Activated T-helper 17 cell treated with anti-CD3 and anti-CD28 coated beads, Interleukin-2, amount 50 U/mL, for 72 hours (primary cell): Measurements from ENCODE around the gene FERMT3. TPM values are rescaled to one million over a fixed set of nuclear protein-coding genes. Genes with fewer than 3 reads are reported as not detected.

ENCODE experiments used
- ATAC-seq: fragments of 150-1000 bp; cut with Tn5 transposase; replicated peaks from 2 replicates; pipeline ENCODE4 v1.10.0; 2021; ENCODE audit warnings: mild to moderate bottlenecking, moderate library complexity
- H3K27ac Mint-ChIP-seq: one replicate; pipeline ENCODE4 v1.8.0; 2022; ENCODE audit warnings: mixed read lengths
- H3K27me3 Mint-ChIP-seq: one replicate; pipeline ENCODE4 v1.8.0; 2022; ENCODE audit warnings: mixed read lengths
- H3K36me3 Mint-ChIP-seq: one replicate; pipeline ENCODE4 v1.8.0; 2022; ENCODE audit warnings: low read depth, mild to moderate bottlenecking, mixed read lengths
- H3K4me1 Mint-ChIP-seq: one replicate; pipeline ENCODE4 v1.8.0; 2022; ENCODE audit warnings: mixed read lengths
- H3K4me3 Mint-ChIP-seq: one replicate; pipeline ENCODE4 v1.8.0; 2022; ENCODE audit warnings: mild to moderate bottlenecking, mixed read lengths
- H3K9me3 Mint-ChIP-seq: one replicate; pipeline ENCODE4 v1.8.0; 2022; ENCODE audit warnings: mixed read lengths
- total RNA-seq, 2 donors: library from RNA; stranded (reverse); gene quantifications; one replicate each; pipeline ENCODE4 v1.2.3, GENCODE V29; 2022

The FERMT3 gene
- total RNA-seq, 2 donors from 2014 or later, result 172 to 191 TPM

DNA sequence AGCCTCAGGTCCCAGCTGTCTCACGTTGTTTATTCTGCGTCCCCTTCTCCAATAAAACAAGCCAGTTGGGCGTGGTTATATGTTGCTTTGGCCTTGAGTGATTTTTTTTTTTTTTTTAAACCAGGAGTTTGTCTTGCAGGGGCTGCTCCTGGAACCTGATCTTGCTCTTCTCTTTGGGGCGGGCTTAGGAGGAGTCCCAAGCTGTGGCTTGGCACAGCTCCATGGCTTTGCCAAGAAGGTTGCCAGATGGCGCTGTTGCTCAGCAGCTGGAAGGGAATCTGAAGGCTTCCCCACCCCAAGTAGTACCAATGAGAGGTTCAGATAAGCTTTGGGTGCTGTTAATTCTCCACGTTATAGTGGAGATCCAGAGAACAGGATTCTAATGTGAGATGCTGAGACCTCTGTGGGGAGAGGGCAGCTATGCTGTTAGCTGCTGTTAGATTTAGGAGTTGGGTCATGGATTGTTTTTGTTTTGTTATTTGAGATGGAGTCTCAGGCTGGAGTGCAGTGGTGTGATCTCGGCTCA lies 2.0 kb upstream of the FERMT3 start:
- Mint-ChIP-seq H3K4me1 (peaks cover 10% of the 10 kb centered on the region), H3K36me3 (peaks cover 100% of the 10 kb centered on the region), H3K27ac (peak overlapping the region; percentile 47), H3K9me3 (no peaks in the 10 kb centered on the region), H3K27me3 (no peaks in the 10 kb centered on the region), H3K4me3 (peak overlapping the region; percentile 93)
- peak; percentile 38 for ATAC-seq

DNA sequence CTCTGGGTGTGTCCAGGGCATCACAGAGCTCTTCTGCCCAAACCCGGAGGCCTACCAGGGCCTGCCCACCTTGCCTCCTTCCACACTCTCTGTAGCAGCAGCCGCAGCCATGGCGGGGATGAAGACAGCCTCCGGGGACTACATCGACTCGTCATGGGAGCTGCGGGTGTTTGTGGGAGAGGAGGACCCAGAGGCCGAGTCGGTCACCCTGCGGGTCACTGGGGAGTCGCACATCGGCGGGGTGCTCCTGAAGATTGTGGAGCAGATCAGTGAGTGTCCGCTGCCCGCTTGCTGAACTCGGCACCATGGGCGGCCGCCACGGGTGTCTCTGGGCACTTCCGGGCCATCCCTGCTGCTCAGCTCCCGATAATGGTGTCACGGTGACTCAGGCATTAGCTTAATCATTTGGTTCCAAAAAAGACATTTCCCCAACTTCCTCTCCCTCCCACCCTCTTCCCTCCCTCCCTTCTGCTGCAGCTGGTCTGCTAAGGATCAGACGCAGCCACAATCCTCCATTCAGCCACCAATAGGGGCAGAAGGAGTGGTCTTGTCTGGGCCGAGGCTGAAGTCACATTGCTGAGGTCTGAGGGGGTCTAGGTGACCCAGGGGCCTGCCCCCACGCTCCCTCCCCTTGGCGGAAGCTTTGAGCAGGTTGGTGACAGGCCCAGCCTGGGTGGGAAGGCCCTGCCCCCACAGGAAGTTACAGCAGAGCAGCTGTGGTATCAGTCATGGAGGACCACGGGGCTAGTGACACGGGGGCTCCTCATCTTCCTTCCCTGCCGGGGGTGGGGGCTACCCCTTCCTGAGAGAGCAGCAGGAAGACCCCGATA lies 950 bp downstream of the FERMT3 start:
- peak; percentile 80 for ATAC-seq
- peaks cover 100% of the 10 kb centered on the region for H3K36me3 Mint-ChIP-seq
- H3K9me3 Mint-ChIP-seq, result no peaks in the 10 kb centered on the region
- H3K4me3 Mint-ChIP-seq, result peak overlapping the region; percentile 93
- H3K4me1 Mint-ChIP-seq, result peaks cover 19% of the 10 kb centered on the region
- H3K27ac Mint-ChIP-seq, result peak overlapping the region; percentile 98
- no peaks in the 10 kb centered on the region for H3K27me3 Mint-ChIP-seq

DNA sequence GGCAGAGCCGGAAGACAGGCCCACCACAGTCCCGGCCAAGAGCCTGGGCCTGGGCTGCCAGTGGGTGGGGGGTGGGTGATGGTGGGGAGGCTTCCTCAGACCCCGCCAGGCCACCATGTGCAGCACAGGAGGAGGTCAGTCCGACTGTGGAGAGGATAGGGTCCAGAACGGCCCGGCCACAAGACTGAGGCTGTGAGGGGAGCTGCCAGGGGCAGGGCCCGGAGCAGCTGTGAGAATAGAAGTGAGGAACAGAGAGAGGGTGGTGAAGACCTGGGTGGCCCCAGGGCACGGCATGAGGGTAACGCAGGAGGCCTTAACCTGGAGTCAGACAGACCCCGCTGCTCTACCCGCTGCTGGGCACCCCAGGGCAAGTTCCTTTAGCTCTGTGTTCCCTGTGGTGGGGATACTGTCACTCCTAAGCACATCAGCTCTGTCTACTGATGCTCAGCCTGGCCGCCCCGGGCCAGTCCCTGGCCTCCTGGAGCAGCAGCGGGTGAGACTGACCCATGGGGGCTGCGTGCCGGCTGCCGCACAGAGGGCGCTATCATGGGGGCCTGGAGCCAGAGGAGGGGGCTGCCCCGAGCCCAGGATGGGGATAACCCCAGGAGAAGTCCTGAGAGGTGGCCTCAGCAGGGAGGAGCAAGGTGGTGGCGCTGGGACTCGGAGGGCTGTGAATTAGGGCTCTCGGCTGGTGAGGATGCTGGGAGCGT lies 1.7 kb downstream of the FERMT3 start:
- Mint-ChIP-seq H3K36me3 (peaks cover 100% of the 10 kb centered on the region), H3K9me3 (no peaks in the 10 kb centered on the region), H3K4me1 (peaks cover 21% of the 10 kb centered on the region), H3K4me3 (peak overlapping the region; percentile 93), H3K27me3 (no peaks in the 10 kb centered on the region), H3K27ac (peak overlapping the region; percentile 98)
- ATAC-seq, result no peak

DNA sequence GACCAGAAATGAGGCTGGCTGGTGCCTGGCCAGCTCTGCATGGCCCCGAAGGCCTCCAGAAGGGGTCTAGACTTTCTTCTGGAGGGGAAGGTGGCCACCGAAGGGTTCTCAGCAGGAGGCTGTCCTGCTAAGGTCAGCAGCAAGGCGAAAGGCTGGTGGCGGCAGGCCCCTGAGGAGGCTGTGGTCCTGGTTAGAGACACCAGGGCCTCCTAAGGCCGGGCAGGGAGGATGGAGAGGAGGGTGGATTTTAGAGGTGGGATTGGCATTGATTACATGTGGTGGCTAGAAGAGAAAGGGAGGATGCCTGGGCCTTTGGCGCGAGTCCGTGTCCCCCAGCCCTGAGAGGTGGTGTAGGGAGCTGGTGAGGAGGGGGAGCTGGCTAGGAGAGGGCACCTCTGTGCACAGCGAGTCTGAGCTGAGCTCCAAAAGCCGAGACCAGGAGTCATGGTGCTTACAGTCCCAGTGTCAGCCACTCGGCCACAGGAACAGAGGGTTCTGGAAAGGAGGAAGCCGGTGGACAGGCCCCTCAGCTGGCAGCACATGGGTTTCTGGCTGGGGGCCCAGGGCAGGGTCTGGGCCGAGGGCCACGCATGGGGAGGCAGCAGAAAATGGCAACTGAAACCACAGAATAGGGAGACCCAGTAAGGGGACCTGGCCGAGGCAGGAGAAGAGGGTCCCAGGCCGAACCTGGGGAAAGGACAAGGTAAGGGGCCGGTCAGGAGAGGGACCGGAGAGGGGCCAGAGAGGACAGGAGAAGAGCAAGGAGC lies 2.5 kb downstream of the FERMT3 start:
- H3K4me3 Mint-ChIP-seq, result peak overlapping the region; percentile 93
- peak overlapping the region; percentile 98 for H3K27ac Mint-ChIP-seq
- H3K9me3 Mint-ChIP-seq, result no peaks in the 10 kb centered on the region
- H3K4me1 Mint-ChIP-seq, result peaks cover 23% of the 10 kb centered on the region
- H3K27me3 Mint-ChIP-seq, result no peaks in the 10 kb centered on the region
- no peak for ATAC-seq
- peaks cover 100% of the 10 kb centered on the region for H3K36me3 Mint-ChIP-seq

DNA sequence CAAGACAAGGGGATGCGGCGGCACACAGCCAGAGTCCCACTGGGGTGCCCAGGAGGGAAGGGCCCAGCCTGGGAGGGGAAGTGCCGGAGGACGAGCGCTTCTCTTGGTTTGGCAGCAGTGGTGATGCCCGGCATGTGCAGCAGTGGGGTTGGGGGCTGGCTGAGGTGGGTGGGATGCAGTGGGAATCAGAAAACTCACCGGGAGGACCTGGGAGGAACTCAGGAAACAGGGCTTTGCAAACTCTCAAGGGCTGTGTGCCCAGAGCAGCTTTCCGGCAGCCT lies 3.0 kb downstream of the FERMT3 start:
- Mint-ChIP-seq H3K36me3 (peaks cover 100% of the 10 kb centered on the region), H3K9me3 (no peaks in the 10 kb centered on the region), H3K4me1 (peaks cover 21% of the 10 kb centered on the region), H3K27ac (peak overlapping the region; percentile 98), H3K4me3 (peak overlapping the region; percentile 93), H3K27me3 (no peaks in the 10 kb centered on the region)
- no peak for ATAC-seq

DNA sequence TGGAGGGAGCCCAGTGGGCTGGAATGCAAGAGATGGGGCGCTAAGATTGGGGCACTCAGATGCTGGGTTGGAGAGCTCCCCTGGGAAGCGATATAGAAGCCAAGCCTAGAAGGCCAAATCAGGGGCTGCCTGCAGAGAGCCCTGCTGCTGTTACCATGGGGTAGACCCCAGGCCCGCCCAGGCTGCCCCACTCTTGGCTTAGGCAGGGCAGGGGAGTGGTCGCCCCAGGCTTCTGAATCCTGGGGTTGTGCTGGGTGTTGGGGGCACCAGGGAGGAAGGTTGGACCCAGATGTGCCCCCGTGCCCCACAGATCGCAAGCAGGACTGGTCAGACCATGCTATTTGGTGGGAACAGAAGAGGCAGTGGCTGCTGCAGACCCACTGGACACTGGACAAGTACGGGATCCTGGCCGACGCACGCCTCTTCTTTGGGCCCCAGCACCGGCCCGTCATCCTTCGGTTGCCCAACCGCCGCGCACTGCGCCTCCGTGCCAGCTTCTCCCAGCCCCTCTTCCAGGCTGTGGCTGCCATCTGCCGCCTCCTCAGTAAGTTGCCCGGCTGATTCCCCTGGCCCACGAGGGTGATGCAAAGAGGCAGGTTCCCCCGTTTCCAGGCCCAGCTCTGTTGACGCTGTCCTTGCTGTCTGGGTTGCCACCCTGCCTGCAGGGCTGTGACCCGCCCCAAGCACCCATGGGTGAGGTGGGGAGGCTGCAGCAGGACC lies 3.9 kb downstream of the FERMT3 start:
- Mint-ChIP-seq H3K9me3 (no peaks in the 10 kb centered on the region), H3K4me1 (peaks cover 24% of the 10 kb centered on the region), H3K36me3 (peaks cover 100% of the 10 kb centered on the region), H3K27ac (peak overlapping the region; percentile 98), H3K27me3 (no peaks in the 10 kb centered on the region), H3K4me3 (peak overlapping the region; percentile 93)
- no peak for ATAC-seq

DNA sequence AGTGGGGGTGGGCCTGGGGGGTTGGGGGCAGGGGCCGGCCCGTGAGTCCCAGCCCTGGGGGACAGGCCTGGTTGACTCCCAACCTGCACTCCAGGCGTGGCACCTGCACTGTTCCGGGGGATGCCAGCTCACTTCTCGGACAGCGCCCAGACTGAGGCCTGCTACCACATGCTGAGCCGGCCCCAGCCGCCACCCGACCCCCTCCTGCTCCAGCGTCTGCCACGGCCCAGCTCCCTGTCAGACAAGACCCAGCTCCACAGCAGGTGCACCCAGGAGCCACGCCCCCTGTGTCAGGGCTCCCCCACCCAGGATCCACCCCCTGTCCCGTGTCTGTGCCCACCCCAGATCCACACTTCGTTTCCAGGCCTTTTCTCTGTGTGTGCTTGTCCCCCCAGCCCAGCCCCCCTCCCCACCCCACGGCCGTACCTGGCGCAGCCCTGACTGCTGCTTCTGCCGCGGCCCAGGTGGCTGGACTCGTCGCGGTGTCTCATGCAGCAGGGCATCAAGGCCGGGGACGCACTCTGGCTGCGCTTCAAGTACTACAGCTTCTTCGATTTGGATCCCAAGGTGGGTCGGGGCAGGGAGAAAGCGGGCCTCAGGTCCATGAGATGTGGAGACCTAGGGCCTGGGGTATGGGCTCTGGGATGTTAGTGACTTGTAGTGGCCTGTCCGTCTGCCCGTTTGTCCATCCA lies 4.8 kb downstream of the FERMT3 start:
- peaks cover 24% of the 10 kb centered on the region for H3K4me1 Mint-ChIP-seq
- H3K27me3 Mint-ChIP-seq, result no peaks in the 10 kb centered on the region
- H3K4me3 Mint-ChIP-seq, result no peak overlapping the region
- peaks cover 100% of the 10 kb centered on the region for H3K36me3 Mint-ChIP-seq
- H3K27ac Mint-ChIP-seq, result peak overlapping the region; percentile 59
- H3K9me3 Mint-ChIP-seq, result no peaks in the 10 kb centered on the region
- no peak for ATAC-seq

DNA sequence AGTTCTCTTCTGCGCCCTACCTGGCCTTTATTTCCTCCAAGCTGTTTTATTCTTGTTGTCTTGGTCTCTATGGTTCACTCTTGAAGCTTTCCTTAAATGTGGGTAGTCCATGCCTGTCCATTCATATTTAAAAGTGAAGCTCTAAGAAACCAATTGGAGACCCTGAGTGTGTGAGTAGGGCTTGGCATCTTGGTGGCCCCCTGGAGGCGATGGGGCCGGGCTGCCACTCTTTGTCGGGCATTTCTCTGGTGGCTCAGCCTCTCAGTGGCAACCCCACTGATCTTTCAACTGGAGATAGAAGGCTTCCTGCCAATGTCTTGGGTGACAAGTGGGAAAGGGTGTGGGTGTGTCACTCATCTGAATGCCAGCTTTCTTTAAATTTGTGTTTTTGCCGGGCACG lies 10.4 kb downstream of the FERMT3 start:
- Mint-ChIP-seq H3K27ac (no peak overlapping the region), H3K9me3 (no peaks in the 10 kb centered on the region), H3K4me1 (peaks cover 20% of the 10 kb centered on the region), H3K27me3 (no peaks in the 10 kb centered on the region), H3K36me3 (peaks cover 99% of the 10 kb centered on the region), H3K4me3 (no peak overlapping the region)
- no peak for ATAC-seq

DNA sequence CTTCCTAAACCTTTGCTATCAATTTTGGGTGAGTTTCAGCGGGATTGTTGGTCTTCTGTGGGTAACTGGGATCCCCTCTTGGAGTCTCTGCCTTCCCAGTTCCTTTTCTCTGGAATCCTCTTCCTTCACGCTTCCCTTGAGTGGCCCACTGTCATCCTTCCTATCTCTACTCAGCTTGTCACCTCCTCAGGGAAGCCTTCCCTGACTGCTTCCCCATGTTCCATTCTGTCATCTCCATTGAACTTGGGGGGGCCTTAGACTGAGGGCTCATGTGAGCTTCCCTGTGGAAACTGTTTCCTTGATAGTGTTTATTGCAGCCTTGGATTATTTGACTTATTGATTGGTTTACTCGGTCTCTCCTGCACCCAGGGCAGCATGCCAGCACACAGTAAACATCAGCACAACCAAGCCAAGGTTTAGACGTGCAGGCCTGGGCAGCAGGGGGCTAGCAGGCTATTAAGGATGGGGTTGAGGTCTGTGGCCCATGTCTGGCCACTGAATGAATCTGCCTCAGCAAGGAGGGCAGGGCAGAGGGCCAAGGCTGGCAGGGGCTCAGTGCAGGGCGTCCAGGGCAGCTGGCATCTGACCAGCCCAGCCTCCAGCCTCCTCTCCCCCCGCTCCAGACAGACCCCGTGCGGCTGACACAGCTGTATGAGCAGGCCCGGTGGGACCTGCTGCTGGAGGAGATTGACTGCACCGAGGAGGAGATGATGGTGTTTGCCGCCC lies 12.3 kb downstream of the FERMT3 start:
- Mint-ChIP-seq H3K27me3 (no peaks in the 10 kb centered on the region), H3K36me3 (peaks cover 98% of the 10 kb centered on the region), H3K9me3 (no peaks in the 10 kb centered on the region), H3K4me1 (peaks cover 9% of the 10 kb centered on the region), H3K27ac (peak overlapping the region; percentile 63), H3K4me3 (no peak overlapping the region)
- ATAC-seq, result no peak

DNA sequence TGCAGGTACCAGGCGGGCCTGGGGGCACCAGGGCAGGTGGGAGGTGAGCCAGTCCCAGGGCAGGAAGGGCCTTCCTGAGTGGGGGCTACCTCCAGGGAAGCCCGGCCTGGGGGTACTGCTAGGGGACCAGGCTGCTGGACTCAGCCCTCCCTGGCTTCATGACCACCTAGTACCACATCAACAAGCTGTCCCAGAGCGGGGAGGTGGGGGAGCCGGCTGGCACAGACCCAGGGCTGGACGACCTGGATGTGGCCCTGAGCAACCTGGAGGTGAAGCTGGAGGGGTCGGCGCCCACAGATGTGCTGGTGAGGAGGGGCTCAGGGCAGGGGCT lies 12.8 kb downstream of the FERMT3 start:
- H3K9me3 Mint-ChIP-seq, result no peaks in the 10 kb centered on the region
- H3K27me3 Mint-ChIP-seq, result no peaks in the 10 kb centered on the region
- ATAC-seq, result no peak
- H3K27ac Mint-ChIP-seq, result no peak overlapping the region
- H3K36me3 Mint-ChIP-seq, result peaks cover 92% of the 10 kb centered on the region
- no peak overlapping the region for H3K4me3 Mint-ChIP-seq
- H3K4me1 Mint-ChIP-seq, result peaks cover 6% of the 10 kb centered on the region

DNA sequence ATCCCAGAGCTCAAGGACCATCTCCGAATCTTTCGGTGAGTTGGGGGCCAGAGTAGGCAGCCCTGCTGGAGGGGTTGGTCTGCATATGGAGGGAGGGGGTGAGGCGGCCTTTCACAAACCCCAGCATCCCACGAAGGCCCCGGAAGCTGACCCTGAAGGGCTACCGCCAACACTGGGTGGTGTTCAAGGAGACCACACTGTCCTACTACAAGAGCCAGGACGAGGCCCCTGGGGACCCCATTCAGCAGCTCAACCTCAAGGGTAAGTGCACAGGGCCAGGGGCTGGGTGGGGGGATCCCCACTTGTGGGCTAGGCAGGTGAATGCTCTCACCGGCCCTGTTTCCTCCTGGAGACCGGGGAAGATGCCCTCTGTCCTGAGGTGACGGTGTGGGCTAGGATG lies 13.2 kb downstream of the FERMT3 start:
- no peaks in the 10 kb centered on the region for H3K27me3 Mint-ChIP-seq
- ATAC-seq, result no peak
- no peak overlapping the region for H3K4me3 Mint-ChIP-seq
- peaks cover 88% of the 10 kb centered on the region for H3K36me3 Mint-ChIP-seq
- peaks cover 6% of the 10 kb centered on the region for H3K4me1 Mint-ChIP-seq
- H3K27ac Mint-ChIP-seq, result no peak overlapping the region
- H3K9me3 Mint-ChIP-seq, result no peaks in the 10 kb centered on the region

DNA sequence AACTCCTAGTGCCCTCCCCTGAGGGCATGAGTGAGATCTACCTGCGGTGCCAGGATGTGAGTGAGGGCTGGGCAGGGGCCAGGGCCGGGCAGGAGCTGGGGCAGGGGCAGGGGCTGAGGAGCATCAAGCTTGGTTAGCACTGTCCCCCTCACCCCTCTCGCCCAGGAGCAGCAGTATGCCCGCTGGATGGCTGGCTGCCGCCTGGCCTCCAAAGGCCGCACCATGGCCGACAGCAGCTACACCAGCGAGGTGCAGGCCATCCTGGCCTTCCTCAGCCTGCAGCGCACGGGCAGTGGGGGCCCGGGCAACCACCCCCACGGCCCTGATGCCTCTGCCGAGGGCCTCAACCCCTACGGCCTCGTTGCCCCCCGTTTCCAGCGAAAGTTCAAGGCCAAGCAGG lies 13.8 kb downstream of the FERMT3 start:
- Mint-ChIP-seq H3K4me3 (no peak overlapping the region), H3K27me3 (no peaks in the 10 kb centered on the region), H3K36me3 (peaks cover 83% of the 10 kb centered on the region), H3K27ac (no peak overlapping the region), H3K4me1 (peaks cover 1% of the 10 kb centered on the region), H3K9me3 (no peaks in the 10 kb centered on the region)
- no peak for ATAC-seq

DNA sequence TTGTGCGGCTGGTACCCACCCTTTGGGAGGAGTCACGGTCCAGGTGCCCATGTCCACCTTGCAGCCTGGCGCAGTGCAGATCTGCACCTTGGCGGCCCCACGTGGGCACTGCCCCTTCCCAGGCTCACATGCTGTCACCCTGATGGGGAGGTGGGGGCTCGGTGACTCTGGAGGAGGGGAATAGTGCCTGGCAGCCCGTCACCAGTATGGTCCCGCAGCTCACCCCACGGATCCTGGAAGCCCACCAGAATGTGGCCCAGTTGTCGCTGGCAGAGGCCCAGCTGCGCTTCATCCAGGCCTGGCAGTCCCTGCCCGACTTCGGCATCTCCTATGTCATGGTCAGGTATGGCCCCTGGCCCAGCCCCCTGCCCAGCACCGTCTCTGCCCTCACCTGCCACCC lies 14.3 kb downstream of the FERMT3 start:
- no peak for ATAC-seq
- H3K4me1 Mint-ChIP-seq, result no peaks in the 10 kb centered on the region
- H3K9me3 Mint-ChIP-seq, result no peaks in the 10 kb centered on the region
- H3K4me3 Mint-ChIP-seq, result no peak overlapping the region
- peaks cover 77% of the 10 kb centered on the region for H3K36me3 Mint-ChIP-seq
- no peaks in the 10 kb centered on the region for H3K27me3 Mint-ChIP-seq
- no peak overlapping the region for H3K27ac Mint-ChIP-seq
